HG02759 (cell line): Measurements from ENCODE around the gene CARNS1.

Source experiments
- ATAC-seq: cut with Tn5 transposase; IDR thresholded peaks from one replicate; pipeline ENCODE4 v1.9.1; 2021; ENCODE audit warnings: mild to moderate bottlenecking, moderate library complexity; ENCODE audit not compliant: unreplicated experiment

CARNS1 gene

DNA sequence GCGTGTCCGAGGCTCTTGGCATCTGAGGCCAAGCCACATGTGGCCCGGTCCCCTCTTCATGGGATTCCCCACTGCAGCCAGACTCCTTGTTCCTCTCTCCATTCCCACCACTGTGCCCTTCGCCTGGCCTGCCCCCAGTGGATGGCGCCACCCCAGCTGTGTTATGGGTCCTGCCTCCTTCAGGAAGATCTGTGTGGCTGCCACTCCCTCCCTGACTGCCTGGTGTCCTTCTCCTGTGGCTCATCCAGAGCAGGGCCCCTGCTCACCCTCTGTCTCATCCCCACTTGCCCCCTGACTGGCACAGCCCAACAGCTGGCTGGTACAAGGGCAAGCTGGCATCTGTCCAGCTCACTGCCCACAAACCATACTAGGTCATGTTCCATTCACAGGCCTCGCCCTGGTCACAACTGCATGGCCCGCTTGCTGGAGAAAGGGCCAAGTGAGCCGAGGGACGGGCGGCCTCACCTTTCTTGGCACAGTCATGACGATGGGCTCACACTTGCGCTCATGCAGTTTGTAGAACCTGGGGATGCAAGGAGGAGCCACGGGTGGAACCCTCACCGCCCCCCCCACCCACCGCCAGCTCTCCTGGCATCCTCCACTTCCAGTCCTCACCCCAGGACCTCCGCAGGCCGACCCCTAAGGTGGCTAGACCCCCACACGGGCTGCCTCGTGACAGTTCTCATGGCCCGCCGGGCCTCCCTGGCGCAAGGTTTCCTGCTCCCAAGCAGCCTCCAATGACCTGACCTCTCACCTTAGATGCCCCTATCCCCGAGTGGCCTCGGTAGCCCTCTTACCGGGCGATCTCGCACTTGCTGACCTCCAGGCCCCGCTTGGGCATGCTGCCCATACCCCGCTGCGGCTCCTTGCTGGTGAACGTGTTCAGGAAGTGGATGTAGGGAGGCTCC lies 24.1 kb downstream of the CARNS1 start:
- ATAC-seq, result no peak

DNA sequence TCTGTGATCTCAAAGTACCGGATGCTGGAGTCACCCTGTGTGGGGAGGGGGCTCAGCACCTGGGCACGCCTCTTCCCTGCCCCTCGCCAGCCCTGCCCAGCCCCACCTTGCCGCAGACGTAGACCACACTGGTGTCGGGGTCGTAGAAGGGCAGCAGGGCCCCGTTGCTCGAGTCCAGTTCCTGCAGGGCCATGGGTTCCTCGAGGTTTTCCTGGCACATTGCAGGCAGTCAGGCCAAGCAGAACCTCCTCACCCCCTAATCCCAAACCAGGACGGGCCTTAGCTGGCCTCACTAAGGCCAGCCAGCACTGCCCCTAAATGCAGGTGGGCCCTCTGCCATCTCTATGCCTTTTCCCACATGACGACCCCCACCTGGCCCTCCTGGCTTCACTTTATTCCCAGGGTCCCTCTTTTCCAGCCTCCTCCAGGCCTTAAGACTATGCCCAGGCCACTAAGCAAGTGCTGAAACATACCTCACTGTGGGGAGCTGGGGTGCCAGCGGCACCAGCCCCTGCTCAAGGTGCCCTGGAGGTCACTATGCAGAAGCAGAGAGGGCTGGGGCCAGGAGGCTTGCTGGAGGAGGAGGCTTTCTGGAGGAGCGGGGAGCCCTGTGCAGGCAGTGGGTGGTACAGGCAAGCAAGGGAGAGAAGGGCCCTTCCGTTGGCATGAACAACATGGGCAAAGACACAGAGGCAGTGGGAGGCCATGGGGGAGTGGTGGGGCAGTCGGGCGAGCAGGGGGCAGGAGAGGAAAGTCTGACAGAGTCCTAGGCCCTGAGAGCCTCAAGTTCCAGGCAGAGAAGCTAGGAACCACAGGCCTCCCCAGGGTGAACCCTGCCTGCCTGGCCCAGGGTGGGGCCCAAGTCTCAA lies 25.0 kb downstream of the CARNS1 start:
- ATAC-seq, result no peak

DNA sequence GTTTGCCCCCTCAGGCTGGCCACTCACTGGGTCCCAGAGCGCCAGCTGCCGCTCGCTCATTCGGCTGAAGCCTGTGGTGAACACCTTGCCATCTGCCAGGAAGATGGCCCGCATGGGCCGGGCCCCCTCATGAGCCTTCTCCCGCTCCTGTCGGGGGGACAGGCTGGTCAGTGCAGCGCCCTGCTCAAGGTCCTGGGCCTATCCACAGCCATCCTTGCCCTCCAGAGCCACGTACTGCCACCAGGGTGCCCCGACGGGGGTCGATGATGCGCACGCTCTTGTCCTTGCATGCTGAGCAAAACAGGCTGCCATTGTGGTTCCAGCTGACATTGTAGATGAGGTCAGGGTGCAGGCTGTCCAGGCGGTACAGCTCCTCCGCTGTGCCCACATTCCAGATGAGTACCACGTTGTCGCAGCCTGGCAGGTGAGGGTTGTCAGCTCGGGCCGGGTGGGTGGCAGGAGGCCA lies 25.7 kb downstream of the CARNS1 start:
- no peak for ATAC-seq

DNA sequence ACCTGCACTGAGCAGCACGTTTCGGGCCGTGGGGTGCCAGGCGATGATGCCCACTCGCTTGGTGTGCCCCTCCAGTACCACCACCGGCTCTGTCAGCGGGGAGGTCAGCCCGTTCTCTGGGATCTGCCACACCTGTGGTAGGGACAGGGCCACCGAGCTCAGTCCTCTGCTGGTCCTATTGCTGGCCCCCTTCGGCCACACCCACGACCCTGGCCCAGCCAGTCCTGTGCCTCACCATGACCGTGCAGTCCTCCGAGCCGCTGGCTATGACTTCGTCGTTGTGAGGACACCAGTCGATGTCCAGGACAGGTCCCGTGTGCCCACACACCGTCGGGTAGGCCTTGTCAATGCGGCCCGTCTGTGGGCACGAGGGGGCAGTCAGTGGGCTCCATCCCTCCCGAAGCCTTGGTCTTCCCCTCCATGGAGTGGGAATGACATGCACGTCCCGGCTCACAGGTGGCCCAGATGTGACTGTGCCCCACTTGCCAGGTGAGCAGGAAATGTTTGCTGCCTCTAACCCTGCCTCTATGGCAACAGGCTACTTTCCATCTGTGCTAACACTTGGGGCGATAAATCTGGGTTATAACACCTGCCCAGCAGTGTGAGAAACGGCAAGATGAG lies 26.4 kb downstream of the CARNS1 start:
- no peak for ATAC-seq

DNA sequence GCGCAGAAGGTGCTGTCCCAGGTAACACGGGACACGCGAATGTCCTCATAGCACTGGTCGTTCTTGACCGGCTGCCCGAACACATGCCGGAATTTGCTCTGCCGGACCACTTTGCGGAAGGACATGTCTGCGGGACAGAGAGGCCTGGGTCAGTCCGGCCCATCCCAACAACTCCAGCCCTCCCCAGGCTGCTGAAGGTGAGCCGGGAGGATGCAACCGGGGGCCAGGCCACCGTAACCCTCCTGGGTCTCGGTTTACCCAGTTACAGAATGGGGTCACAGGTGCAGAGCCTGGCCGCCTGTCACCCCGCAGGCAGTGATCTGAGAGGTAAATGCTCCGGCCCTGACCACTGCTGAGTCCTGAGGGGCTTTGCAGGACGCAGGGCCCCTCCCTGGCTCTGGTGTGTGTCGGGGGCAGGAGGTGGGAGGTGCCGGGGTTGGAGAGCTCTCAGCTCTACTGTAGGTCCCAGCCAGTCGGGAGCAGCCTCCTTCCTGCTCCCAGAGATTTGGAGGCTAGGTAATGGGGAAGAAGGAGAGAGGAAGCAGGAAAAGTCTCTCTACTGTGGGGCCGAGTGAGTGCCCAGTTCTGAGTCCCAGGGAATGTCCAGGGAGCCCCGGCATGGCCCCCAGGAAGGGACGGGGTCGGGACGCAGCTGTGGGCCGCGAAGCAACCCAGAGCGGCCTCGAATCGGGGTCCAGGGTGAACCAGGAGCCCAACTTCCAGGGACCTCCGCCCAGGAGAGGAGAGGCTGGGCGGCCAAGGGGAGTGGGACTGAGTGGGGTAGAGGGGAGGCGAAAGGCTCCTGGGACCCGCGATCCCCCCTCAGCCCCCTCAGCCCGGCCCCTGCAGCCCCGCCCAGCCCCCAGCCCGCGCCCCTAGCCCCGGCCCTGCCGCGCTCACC lies 27.3 kb downstream of the CARNS1 start:
- no peak for ATAC-seq

DNA sequence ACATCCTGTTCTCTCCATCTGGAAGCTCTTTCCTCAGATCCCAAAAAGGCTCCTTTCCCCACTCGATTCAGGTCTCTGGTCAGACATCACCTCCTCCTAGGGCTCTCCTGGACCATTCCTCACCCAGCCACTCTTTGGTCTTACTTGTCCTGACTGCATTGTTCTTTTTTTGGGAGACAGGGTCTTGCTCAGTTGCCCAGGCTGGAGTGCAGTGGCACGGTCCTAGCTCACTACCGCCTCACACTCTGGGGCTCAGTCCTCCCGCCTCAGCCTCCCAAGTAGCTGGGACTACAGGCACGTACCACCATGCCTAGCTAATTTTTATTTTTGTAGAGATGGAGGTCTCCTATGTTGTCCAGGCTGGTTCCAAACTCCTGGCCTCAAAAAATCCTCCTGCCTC lies 30.0 kb downstream of the CARNS1 start:
- ATAC-seq, result no peak

DNA sequence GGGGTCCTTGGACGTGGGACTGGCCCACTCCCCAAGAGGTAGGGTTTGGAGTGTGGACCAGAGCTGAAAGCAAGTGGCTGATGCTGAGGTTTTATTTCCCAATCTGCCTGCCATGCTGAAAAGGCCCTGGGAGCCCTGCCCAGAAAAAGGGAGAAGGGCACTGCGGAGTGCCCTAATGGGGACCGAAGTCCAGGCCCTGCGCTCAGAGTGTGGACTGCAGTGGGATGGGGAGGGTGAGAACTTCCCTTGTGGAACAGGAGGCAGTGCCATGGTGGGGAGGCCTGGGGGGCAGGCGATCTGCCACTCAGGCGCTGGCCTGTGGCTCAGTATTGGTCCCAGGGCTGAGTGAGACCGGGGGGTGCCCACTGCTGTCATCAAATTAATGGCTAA lies 32.7 kb downstream of the CARNS1 start:
- no peak for ATAC-seq

DNA sequence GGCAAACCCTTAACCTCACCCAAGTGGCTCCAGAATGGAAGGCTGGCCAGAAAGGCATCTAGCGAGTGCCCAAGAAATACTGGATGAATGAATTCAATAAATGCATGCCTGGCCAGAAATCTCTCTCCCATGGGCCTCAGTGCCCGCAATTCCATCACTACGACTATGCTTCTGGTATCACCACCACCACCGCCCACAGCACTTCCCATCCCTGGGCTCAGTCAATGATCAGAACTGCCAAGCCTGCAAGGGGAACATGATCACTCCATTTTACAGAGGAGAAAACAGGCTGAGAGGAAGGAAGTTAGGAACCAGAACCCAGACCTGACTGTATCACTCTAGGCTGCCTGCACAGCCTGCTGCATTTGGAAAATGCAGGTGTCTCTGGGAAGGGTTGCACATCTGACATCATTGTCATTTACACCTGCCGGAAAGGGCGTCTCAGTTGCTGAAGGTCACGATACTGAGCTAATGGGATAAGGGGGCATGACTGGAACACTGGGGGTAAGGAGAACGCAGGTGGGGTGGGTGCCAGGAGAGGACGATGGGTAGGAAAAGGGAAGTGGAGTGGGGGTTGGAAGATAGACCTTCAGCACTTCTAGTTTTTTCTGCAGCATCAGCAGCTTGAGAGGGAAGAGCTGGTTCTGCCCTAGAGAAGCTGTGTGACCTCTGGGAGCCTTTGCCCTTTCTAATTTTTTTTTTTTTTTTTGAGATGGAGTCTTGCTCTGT lies 33.8 kb downstream of the CARNS1 start:
- ATAC-seq, result no peak

DNA sequence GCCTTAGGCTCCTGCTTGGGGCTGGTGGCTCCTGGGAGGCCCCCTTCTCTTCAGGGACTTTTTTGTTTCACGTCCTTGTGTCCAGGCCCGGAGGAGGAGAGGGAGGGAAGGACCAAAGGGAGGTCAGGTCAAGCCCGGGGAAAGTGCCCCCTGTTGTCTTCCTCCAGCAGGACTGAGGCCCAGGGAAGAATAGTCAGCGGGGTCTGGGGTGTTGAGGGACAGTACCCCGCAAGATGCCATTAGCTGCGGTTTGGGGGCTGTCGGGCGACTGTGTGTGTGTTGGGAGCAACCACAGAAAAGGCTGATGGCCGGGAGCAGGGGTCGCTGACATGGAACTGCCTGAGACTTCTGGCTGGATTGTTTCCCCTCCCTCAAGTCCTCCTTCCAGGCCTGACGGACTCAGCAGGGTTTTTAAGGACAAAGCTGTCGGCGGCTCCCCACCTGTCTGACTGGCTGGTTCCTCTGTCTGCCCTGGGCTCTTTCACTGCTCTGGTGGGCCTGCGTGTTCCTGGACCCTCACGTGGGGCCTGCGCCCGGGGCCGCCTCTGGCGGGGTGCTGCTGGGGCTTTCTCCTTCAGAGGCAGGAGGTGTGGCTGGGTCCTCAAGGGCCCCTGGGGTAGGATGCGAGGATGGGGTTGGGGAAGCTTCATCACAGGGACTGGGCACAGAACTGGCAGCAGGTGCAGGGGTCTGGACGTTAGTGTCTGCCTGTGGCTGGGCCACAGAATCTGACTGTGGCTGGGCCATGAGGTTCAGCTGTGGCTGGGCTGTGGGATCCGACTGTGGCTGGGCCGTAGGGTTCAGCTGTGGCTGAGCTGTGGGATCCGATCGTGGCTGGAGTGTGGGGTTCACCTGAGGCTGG lies 35.5 kb downstream of the CARNS1 start:
- no peak for ATAC-seq

DNA sequence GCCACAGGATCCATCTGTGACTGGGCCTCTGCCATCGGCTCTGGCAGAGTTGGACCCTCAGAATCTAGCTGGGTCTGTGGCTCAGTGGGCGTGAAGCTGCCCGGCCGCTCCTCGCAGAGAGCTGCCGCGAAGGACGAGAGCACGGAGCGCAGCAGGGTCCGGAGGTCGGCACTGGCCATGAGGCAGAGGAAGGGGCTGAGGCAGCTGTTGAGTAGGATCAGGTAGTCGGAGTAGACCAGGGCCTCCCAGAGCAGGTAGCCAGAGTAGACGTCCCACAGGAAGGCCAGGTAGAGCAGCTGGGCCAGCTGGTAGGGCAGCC lies 36.1 kb downstream of the CARNS1 start:
- ATAC-seq, result no peak

DNA sequence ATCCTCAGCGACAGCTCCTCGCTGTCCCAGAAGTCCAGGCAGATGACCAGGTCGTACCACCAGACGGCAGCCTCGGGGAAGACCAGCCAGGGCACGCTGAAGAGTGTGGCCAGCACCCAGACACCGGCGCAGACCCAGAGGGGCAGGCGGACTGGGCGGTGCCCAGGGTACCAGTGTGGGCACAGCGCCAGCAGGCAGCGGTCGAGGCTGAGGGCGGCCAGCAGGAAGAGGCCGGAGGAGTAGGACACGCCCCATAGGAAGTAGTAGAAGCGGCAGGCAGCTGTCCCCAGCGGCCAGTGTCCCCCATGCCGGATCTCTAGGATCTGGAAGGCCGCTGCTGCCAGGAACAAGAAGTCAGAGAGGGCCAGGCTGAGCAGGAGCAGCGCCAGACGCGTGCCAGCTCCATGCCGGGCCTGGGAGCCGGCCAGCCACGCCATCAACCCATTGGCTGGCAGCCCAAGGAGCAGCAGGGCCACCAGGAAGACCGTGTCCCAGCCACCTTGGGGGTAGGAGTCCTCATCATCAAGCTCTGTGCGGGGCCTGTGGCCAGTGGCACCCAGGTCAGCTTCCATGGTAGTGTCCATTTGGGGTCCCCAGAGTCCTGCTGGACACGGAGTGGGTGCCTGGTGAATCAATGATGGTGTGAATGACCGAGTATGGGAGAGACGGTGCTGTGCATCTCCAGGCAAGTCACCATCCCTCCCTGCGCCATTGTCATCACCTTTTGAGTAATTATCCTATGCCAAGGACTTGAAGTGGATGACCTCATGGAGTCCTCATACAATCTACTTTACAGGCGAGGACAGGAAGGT lies 36.9 kb downstream of the CARNS1 start, which contains the start of gene GPR152:
Gene GPR152 (minus strand): TSS at position 589 of the 812 bp plus-strand sequence. CDS start 5 bp downstream, at position 584.
- ATAC-seq, result no peak

DNA sequence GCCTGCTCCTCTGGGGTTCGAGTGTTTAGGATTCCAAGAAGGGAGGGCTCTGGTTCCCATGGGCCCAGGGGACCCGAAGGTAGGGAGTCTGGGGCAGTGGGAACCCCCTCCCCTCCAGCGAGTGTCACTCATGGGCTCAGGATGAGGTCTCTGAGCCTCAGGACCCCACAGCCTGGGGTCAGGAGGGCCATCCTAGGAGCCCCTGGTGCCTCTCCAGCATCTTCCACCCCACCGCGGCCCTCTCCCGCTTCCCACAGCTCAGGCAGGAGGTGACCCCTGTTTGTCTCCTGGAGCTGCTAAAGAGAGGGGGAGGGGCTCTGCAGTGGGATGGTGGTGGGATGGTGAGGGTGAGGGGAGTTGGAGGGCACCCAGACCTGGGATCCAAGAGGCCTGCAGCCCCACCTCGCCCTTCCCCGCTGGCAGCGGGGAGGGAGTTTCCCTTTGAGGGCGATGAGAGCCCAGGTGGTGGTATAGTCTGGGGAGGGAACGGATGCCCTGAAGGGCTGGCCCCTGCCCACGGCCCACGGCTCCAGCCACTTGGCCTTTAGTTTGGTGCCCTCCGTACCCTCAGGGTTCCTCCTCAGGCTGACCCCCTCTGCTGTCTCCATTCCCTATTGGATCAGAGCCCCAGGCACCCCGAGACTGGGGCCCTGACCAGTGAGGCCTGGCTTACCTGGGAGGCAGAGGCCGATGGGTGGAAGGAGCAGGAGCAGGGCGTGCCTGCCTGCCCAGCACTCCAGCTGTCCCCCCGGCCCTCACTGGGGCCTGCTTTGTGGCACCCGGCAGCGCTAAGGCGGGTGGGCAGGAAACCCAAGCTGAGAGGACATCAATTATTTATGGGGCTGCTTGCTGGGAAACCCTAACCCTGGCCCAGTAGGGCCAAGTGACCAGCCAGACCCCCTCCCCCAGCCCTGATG lies 38.6 kb downstream of the CARNS1 start:
- no peak for ATAC-seq

DNA sequence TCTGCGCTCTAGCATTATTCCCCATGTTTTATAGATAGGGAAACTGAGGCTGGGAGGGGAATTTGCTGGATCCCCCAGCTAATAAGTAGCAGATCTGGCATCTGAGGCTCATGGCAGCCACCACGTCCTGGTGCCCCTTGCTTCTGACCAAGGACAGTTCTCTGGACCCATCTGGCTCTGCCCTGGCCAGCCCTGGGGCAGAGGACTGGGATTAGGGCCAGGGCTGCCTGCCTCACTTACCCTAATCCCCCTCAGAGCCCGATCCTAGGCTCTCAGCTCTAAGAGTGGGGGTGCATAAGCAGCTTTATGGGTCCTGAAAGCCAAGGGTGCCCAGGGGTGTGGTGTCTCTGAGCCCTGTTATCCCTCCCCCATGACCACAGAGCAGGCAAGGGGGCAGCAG lies 39.6 kb downstream of the CARNS1 start, which contains the start of gene CABP4:
Gene CABP4 (plus strand): TSS at position 301 of the 400 bp plus-strand sequence. CDS start 70 bp downstream, at position 371.
- ATAC-seq, result no peak

DNA sequence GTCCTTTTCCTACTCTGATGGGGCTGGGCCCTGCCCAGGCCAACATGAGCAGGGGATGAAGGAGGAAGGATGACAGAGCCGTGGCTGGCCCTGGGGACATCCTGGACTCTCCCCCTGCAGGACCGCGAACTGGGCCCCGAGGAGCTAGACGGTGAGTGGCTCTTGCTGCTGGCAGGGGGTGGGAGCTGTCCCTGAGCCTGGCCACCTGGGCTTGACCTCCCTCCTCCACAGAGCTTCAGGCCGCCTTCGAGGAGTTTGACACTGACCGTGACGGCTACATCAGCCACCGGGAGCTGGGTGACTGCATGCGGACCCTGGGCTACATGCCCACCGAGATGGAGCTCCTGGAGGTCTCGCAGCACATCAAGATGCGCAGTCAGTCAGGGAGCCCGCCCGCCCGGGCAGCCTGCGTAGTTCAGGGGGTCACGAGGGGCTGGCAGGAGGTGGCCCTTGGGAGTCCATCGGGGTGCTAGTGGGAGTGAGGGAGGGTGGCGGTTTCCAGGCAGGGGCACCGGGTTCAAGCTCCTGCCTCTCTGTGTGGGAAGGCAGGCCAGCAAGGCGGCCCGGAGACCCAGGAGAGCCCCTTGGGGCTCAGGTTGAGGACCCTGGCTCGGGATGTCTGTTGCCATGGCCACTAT lies 40.7 kb downstream of the CARNS1 start:
- ATAC-seq, result no peak

DNA sequence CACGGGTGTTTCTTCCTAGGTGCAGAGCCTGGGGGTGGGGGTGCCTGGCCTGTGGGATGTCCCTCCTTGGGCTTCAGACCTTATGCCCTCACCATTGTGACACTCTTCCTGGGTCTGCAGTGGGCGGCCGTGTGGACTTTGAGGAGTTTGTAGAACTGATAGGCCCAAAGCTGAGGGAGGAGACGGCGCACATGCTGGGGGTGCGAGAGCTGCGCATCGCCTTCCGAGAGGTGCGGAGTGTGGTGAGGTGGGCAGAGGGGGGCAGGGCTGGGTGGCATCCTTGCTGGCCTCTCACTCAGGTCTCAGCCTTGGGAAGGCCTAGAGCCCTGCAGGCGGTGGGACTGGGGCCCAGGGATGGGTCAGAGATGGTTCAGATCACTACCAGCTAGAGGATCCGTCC lies 42.0 kb downstream of the CARNS1 start:
- no peak for ATAC-seq

DNA sequence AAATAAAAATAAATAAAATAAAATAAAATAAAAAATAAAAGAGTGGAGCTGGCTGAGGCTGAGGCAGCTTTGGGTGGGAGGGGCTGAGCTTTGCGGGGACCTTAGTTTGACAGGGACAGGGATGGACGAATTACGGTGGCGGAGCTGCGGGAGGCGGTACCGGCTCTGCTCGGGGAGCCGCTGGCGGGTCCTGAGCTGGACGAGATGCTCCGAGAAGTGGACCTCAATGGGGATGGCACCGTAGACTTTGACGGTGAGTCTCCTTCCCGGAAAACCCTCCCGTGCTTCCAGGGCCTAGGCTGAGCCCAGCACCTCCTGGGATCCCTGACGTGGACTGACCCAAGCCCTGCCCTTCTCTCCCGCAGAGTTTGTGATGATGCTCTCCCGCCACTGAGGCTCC lies 42.8 kb downstream of the CARNS1 start:
- ATAC-seq, result no peak
